Mesodermal cell (in vitro differentiated cells): ENCODE measurements around the gene ACTR10.

Experiments
- H3K27ac ChIP-seq: 2 replicates; pipeline ENCODE4 v1.7.0; 2013; ENCODE audit warnings: mild to moderate bottlenecking, low read depth, low read length, moderate library complexity; ENCODE audit not compliant: severe bottlenecking
- H3K36me3 ChIP-seq: 2 replicates; pipeline ENCODE4 v1.7.1; 2013; ENCODE audit warnings: mild to moderate bottlenecking, low read length, moderate library complexity; ENCODE audit not compliant: control insufficient read depth, insufficient read depth
- H3K4me1 ChIP-seq: one replicate; pipeline ENCODE4 v1.7.1; 2013; ENCODE audit warnings: mild to moderate bottlenecking, low read length; ENCODE audit not compliant: insufficient read depth, control insufficient read depth, poor library complexity, severe bottlenecking
- H3K4me3 ChIP-seq: 2 replicates; pipeline ENCODE4 v1.7.0; 2013; ENCODE audit warnings: low read length, control low read depth, mild to moderate bottlenecking; ENCODE audit not compliant: insufficient read depth, poor library complexity, severe bottlenecking; ENCODE audit errors: extremely low read depth
- H3K9me3 ChIP-seq: 2 replicates; pipeline ENCODE4 v1.7.1; 2013; ENCODE audit warnings: mild to moderate bottlenecking, low read length, moderate library complexity; ENCODE audit not compliant: control insufficient read depth
- WGBS, 2 experiments: methylation state at CpG; one replicate each; pipeline ENCODE4 v1.1.5; 2013; ENCODE audit warnings: missing lambda C conversion rate in 2 of 2; ENCODE audit not compliant: insufficient coverage in 2 of 2; 5-methylcytosine and 5-hydroxymethylcytosine counted together

The ACTR10 gene

GRCh38 chr14:58283730-58284129, 83.8 kb downstream of the ACTR10 start:
- H3K9me3 ChIP-seq, result no peaks in the 10 kb centered on the region
- peaks cover 7% of the 10 kb centered on the region for H3K4me1 ChIP-seq
- peaks cover 76% of the 10 kb centered on the region for H3K36me3 ChIP-seq
- H3K4me3 ChIP-seq, result no peak overlapping the region
- H3K27ac ChIP-seq, result no peak overlapping the region

GRCh38 chr14:58285132-58285531, 85.2 kb downstream of the ACTR10 start:
- no peak overlapping the region for H3K4me3 ChIP-seq
- H3K27ac ChIP-seq, result no peak overlapping the region
- H3K9me3 ChIP-seq, result no peaks in the 10 kb centered on the region
- peaks cover 76% of the 10 kb centered on the region for H3K36me3 ChIP-seq
- H3K4me1 ChIP-seq, result peaks cover 7% of the 10 kb centered on the region
- 96 to 99% methylated on average over 3 of the region's 4 CpGs for WGBS, 2 experiments
